T47D (cell line): ENCODE measurements around the gene PRPH2.
"Not testable (repeated sequence)": the region's sequence is repeated elsewhere in the genome, so short reads cannot be mapped to it uniquely, and the experiment has no call there.

ENCODE experiments used
- DNase-seq, 2 experiments: peaks; one replicate each; pipeline versions ENCODE4 v3.0.0 to v3.0.0-alpha.2; 2011 to 2012; ENCODE audit warnings: low read depth in 1 of 2, low spot score in 1 of 2
- JUND ChIP-seq: IDR thresholded peaks from 2 replicates; pipeline ENCODE4 v1.6.1; 2012; ENCODE audit warnings: low read depth
- in situ Hi-C: cut with HindIII; loops from 2 replicates; pipeline ENCODE4 v1.10.0; 2016; ENCODE audit warnings: low sequenced_read_pairs, low pct_unique_long_range_greater_than_20kb

PRPH2 gene

GRCh38 chr6:42704937-42705374, 17.4 kb downstream of the PRPH2 start:
- no peak for DNase-seq
- no peak for TF ChIP-seq JUND
- in situ Hi-C loops = no loop called here

- in situ Hi-C loops = no loop called here
- DNase-seq = no peak
- no peak for TF ChIP-seq JUND
These were observed 18.0 kb downstream of the PRPH2 start for GRCh38 chr6:42704251-42704936.

- DNase-seq, in situ Hi-C loops: not testable (repeated sequence)
These were observed 19.6 kb downstream of the PRPH2 start for GRCh38 chr6:42702786-42703185.

- TF ChIP-seq JUND = no peak
- in situ Hi-C loops = no loop called here
- DNase-seq = no peak
These were observed 20.2 kb downstream of the PRPH2 start for GRCh38 chr6:42702200-42702599.

- in situ Hi-C loops = no loop called here
- TF ChIP-seq JUND = no peak
- no peak for DNase-seq
These were observed 24.2 kb downstream of the PRPH2 start for GRCh38 chr6:42698217-42698616.

GRCh38 chr6:42697268-42697655, 25.1 kb downstream of the PRPH2 start:
- no peak for DNase-seq
- in situ Hi-C loops = no loop called here
- no peak for TF ChIP-seq JUND

GRCh38 chr6:42696526-42697267, 25.7 kb downstream of the PRPH2 start:
- in situ Hi-C loops = no loop called here
- no peak for TF ChIP-seq JUND
- no peak for DNase-seq

- no peak for DNase-seq
- in situ Hi-C loops = no loop called here
These were observed 27.8 kb downstream of the PRPH2 start for GRCh38 chr6:42694586-42694985.

GRCh38 chr6:42693725-42694323, 28.6 kb downstream of the PRPH2 start:
- no peak for DNase-seq
- TF ChIP-seq JUND = no peak
- in situ Hi-C loops = no loop called here

More at GRCh38 chr6:42694586-42694985, 27.8 kb downstream of the PRPH2 start:
- no peak for TF ChIP-seq JUND

GRCh38 chr6:42692137-42692911, 30.1 kb downstream of the PRPH2 start:
- no peak for TF ChIP-seq JUND
- no peak for DNase-seq
- in situ Hi-C loops = no loop called here

GRCh38 chr6:42690872-42691271, 31.5 kb downstream of the PRPH2 start:
- no peak for DNase-seq
- in situ Hi-C loops = no loop called here
- no peak for TF ChIP-seq JUND

- no peak for DNase-seq
- TF ChIP-seq JUND = no peak
- in situ Hi-C loops = no loop called here
These were observed 32.2 kb downstream of the PRPH2 start for GRCh38 chr6:42690151-42690702.
